CD4-positive, alpha-beta T cell treated with Interleukin-6 for 4 hours (primary cell): Measurements from ENCODE around the gene NFIC.
"Not testable (repeated sequence)": the region's sequence is repeated elsewhere in the genome, so short reads cannot be mapped to it uniquely, and the experiment has no call there.

Source experiments
- DNase-seq: peaks from one replicate; pipeline ENCODE4 v3.0.0-alpha.2; 2020; ENCODE audit warnings: mixed read lengths

The NFIC gene

GRCh38 chr19:3338541-3339181, 27.7 kb upstream of the NFIC start:
- DNase-seq = peak; percentile 85

GRCh38 chr19:3340340-3340739, 26.0 kb upstream of the NFIC start:
- no peak for DNase-seq

- DNase-seq = no peak
Measured at GRCh38 chr19:3342246-3342645, 24.1 kb upstream of the NFIC start.

GRCh38 chr19:3342962-3343361, 23.4 kb upstream of the NFIC start:
- not testable (repeated sequence) for DNase-seq

- peak; percentile 56 for DNase-seq
Measured at GRCh38 chr19:3343619-3344502, 22.5 kb upstream of the NFIC start.

GRCh38 chr19:3344608-3345598, 21.5 kb upstream of the NFIC start:
- no peak for DNase-seq

- no peak for DNase-seq
Measured at GRCh38 chr19:3345850-3346460, 20.4 kb upstream of the NFIC start.

GRCh38 chr19:3346677-3347353, 19.6 kb upstream of the NFIC start:
- DNase-seq = no peak

GRCh38 chr19:3348042-3348441, 18.3 kb upstream of the NFIC start:
- no peak for DNase-seq

GRCh38 chr19:3348469-3348868, 17.9 kb upstream of the NFIC start:
- not testable (repeated sequence) for DNase-seq

GRCh38 chr19:3350014-3350663, 16.2 kb upstream of the NFIC start:
- no peak for DNase-seq

GRCh38 chr19:3351702-3352447, 14.5 kb upstream of the NFIC start:
- DNase-seq = no peak

- no peak for DNase-seq
Measured at GRCh38 chr19:3353493-3353892, 12.9 kb upstream of the NFIC start.

- no peak for DNase-seq
Measured at GRCh38 chr19:3356805-3357204, 9.6 kb upstream of the NFIC start.

- no peak for DNase-seq
Measured at GRCh38 chr19:3357271-3357991, 9.0 kb upstream of the NFIC start.

- peak; percentile 37 for DNase-seq
Measured at GRCh38 chr19:3357992-3358688, 8.2 kb upstream of the NFIC start.

- DNase-seq = no peak
Measured at GRCh38 chr19:3358689-3359014, 7.7 kb upstream of the NFIC start.

- peak; percentile 85 for DNase-seq
Measured at GRCh38 chr19:3359015-3359918, 7.1 kb upstream of the NFIC start.
